GM12874 (cell line): ENCODE data around the gene RAB3GAP2.

Experiments
- CTCF ChIP-seq: IDR thresholded peaks from 2 replicates; pipeline ENCODE4 v1.5.1; 2011; ENCODE audit warnings: low read depth, mild to moderate bottlenecking, control low read depth, low read length, moderate library complexity; ENCODE audit not compliant: insufficient read depth

RAB3GAP2 gene

GRCh38 chr1:220170836-220171526 lies 101.3 kb downstream of the RAB3GAP2 start:
- no peak for TF ChIP-seq CTCF

GRCh38 chr1:220166853-220167252 lies 105.4 kb downstream of the RAB3GAP2 start:
- no peak for TF ChIP-seq CTCF

- no peak for TF ChIP-seq CTCF
Measured at GRCh38 chr1:220164517-220164916, 107.7 kb downstream of the RAB3GAP2 start.

GRCh38 chr1:220164116-220164515 lies 108.1 kb downstream of the RAB3GAP2 start:
- TF ChIP-seq CTCF, result no peak

GRCh38 chr1:220160027-220160426 lies 112.2 kb downstream of the RAB3GAP2 start:
- TF ChIP-seq CTCF, result no peak

- TF ChIP-seq CTCF, result no peak
Measured at GRCh38 chr1:220159041-220159440, 113.2 kb downstream of the RAB3GAP2 start.

- no peak for TF ChIP-seq CTCF
Measured at GRCh38 chr1:220157738-220158137, 114.5 kb downstream of the RAB3GAP2 start.

- TF ChIP-seq CTCF, result no peak
Measured at GRCh38 chr1:220156620-220157146, 115.6 kb downstream of the RAB3GAP2 start.
